ENCODE results near the gene NR3C2.

DNA sequence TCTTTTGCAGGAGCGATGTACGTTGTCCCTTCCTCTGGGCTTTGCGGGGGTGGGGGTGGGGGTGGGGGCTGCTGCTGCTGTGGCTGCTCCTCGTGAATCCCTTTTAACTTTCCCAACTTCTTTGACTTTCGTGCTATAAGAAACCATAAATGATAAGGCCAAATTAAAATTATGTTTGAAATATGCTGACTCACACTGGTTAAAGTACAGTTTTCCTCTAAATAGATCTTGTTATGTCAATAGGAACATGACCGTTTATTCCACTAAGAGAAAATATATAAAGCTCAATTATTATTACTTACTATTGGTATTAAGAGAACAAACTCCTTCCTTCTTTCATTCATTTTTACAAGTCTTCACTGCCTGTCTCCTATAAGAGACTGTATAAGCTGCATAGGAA, 287.4 kb downstream of the NR3C2 start:
- TF ChIP-seq, protein P1, sequence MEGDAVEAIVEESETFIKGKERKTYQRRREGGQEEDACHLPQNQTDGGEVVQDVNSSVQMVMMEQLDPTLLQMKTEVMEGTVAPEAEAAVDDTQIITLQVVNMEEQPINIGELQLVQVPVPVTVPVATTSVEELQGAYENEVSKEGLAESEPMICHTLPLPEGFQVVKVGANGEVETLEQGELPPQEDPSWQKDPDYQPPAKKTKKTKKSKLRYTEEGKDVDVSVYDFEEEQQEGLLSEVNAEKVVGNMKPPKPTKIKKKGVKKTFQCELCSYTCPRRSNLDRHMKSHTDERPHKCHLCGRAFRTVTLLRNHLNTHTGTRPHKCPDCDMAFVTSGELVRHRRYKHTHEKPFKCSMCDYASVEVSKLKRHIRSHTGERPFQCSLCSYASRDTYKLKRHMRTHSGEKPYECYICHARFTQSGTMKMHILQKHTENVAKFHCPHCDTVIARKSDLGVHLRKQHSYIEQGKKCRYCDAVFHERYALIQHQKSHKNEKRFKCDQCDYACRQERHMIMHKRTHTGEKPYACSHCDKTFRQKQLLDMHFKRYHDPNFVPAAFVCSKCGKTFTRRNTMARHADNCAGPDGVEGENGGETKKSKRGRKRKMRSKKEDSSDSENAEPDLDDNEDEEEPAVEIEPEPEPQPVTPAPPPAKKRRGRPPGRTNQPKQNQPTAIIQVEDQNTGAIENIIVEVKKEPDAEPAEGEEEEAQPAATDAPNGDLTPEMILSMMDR (IDR thresholded peaks at IDR 0.05; ENCODE audit: insufficient read depth, low read length, poor library complexity, severe bottlenecking) = no peak
- TF ChIP-seq EZH2phosphoT487 (conservative IDR thresholded peaks at IDR 0.05; ENCODE audit: low read length) = no peak
